Measurements from ENCODE around the gene INO80.

Gene INO80

GRCh38 chr15:40992825-40993224 is 123.3 kb downstream of the INO80 start:
- no peak overlapping the region for H2AFZ ChIP-seq (ENCODE audit: low read depth)
- no peak for TF ChIP-seq CTCF (conservative IDR thresholded peaks at IDR 0.05; ENCODE audit: low read depth, low read length)
- H3K4me1 ChIP-seq (ENCODE audit: low read depth, poor library complexity, severe bottlenecking) = peaks cover 4% of the 10 kb centered on the region
- H3K36me3 ChIP-seq (ENCODE audit: insufficient read depth) = no peaks in the 10 kb centered on the region
- no peaks in the 10 kb centered on the region for H3K27me3 ChIP-seq (ENCODE audit: insufficient read depth, low read depth)
- H3K4me3 ChIP-seq (IDR thresholded peaks at IDR 0.05; ENCODE audit: insufficient read depth, low read depth, low read length) = no peak overlapping the region
- H3K27ac ChIP-seq = no peak overlapping the region
- H4K20me1 ChIP-seq (ENCODE audit: insufficient read depth) = no peaks in the 10 kb centered on the region
- H3K79me2 ChIP-seq (ENCODE audit: insufficient read depth, low read depth) = no peaks in the 10 kb centered on the region
- no peak overlapping the region for H3K4me2 ChIP-seq
- no peak overlapping the region for H3K9ac ChIP-seq

- H2AFZ ChIP-seq (ENCODE audit: low read depth) = no peak overlapping the region
- H3K4me1 ChIP-seq (ENCODE audit: low read depth, poor library complexity, severe bottlenecking) = peaks cover 4% of the 10 kb centered on the region
- no peaks in the 10 kb centered on the region for H4K20me1 ChIP-seq (ENCODE audit: insufficient read depth)
- no peak overlapping the region for H3K9ac ChIP-seq
- no peaks in the 10 kb centered on the region for H3K27me3 ChIP-seq (ENCODE audit: insufficient read depth, low read depth)
- H3K27ac ChIP-seq = no peak overlapping the region
- no peak overlapping the region for H3K4me2 ChIP-seq
- no peak for TF ChIP-seq CTCF (conservative IDR thresholded peaks at IDR 0.05; ENCODE audit: low read depth, low read length)
- no peaks in the 10 kb centered on the region for H3K79me2 ChIP-seq (ENCODE audit: insufficient read depth, low read depth)
- no peak overlapping the region for H3K4me3 ChIP-seq (IDR thresholded peaks at IDR 0.05; ENCODE audit: insufficient read depth, low read depth, low read length)
- no peaks in the 10 kb centered on the region for H3K36me3 ChIP-seq (ENCODE audit: insufficient read depth)
Measured at GRCh38 chr15:40992241-40992741, 123.8 kb downstream of the INO80 start.

GRCh38 chr15:40991355-40991754 is 124.7 kb downstream of the INO80 start:
- Histone ChIP-seq H2AFZ (ENCODE audit: low read depth) (no peak overlapping the region), H3K4me3 (IDR thresholded peaks at IDR 0.05; ENCODE audit: insufficient read depth, low read depth, low read length) (no peak overlapping the region), H3K27me3 (ENCODE audit: insufficient read depth, low read depth) (no peaks in the 10 kb centered on the region), H3K4me2 (no peak overlapping the region), H3K27ac (no peak overlapping the region), H4K20me1 (ENCODE audit: insufficient read depth) (no peaks in the 10 kb centered on the region), H3K9ac (no peak overlapping the region), H3K36me3 (ENCODE audit: insufficient read depth) (0 out of 2 replicates have a peak, but pooled peaks cover 2% of the 10 kb centered on the region), H3K4me1 (ENCODE audit: low read depth, poor library complexity, severe bottlenecking) (peaks cover 4% of the 10 kb centered on the region), H3K79me2 (ENCODE audit: insufficient read depth, low read depth) (no peaks in the 10 kb centered on the region)
- TF ChIP-seq CTCF (conservative IDR thresholded peaks at IDR 0.05; ENCODE audit: low read depth, low read length) = no peak

GRCh38 chr15:40990789-40991188 is 125.3 kb downstream of the INO80 start:
- no peak overlapping the region for H3K9ac ChIP-seq
- H3K4me3 ChIP-seq (IDR thresholded peaks at IDR 0.05; ENCODE audit: insufficient read depth, low read depth, low read length) = no peak overlapping the region
- H3K27ac ChIP-seq = no peak overlapping the region
- no peaks in the 10 kb centered on the region for H3K27me3 ChIP-seq (ENCODE audit: insufficient read depth, low read depth)
- H3K79me2 ChIP-seq (ENCODE audit: insufficient read depth, low read depth) = no peaks in the 10 kb centered on the region
- H3K4me2 ChIP-seq = no peak overlapping the region
- no peak overlapping the region for H2AFZ ChIP-seq (ENCODE audit: low read depth)
- H3K36me3 ChIP-seq (ENCODE audit: insufficient read depth) = 0 out of 2 replicates have a peak, but pooled peaks cover 3% of the 10 kb centered on the region
- no peaks in the 10 kb centered on the region for H4K20me1 ChIP-seq (ENCODE audit: insufficient read depth)
- no peak for TF ChIP-seq CTCF (conservative IDR thresholded peaks at IDR 0.05; ENCODE audit: low read depth, low read length)
- peaks cover 4% of the 10 kb centered on the region for H3K4me1 ChIP-seq (ENCODE audit: low read depth, poor library complexity, severe bottlenecking)

Data from KMS-11 (cell line).